Heart left ventricle (tissue), 13 donors: Measurements from ENCODE around the gene CDHR3.

Experiments
- POLR2A ChIP-seq, 2 donors: fragments of 450-650 bp; IDR thresholded peaks; one replicate each; pipeline ENCODE4 v1.6.1; 2017; ENCODE audit warnings: antibody characterized with exemption in 2 of 2, mild to moderate bottlenecking in 2 of 2, moderate library complexity in 2 of 2
- TF ChIP-seq, protein P1 (sequence below), 12 donors: fragments of 200-600 bp; sonication (generic) in 4 of 12; IDR thresholded peaks; one replicate each; pipeline versions ENCODE4 v1.5.0 to v1.8.0; 2018 to 2022; ENCODE audit warnings: antibody characterized with exemption in 12 of 12, mild to moderate bottlenecking in 5 of 12
- donor health status: ischemic (EF 13 %, LVEDD 7.1; RV severe dilation, severe dysfunction).
- donor health status: DM: no; HTN: yes; CAD: no.
- donor health status: DM: no; HTN: no; CAD: no.
- donor health status: ischemic (EF 25% LVEDD 6.9; RV normal size, moderate dysfunction).
- donor health status: ischemic (EF 25% LVEDD 5.7; RV mildly dilated, moderate dysfunction).
- donor health status: ischemic (EF 35%, LVEDD 5.7; RV mildly dilated, moderate dysfunction).
- donor health status: nonischemic (EF 11% LVEDD 7.7; RV severe dilation, severe dysfunction).
- donor health status: DM: yes; HTN: yes; CAD: no.
- donor health status: PGD.
- donor health status: ischemic (EF 29% LVEDD 5.4; RV normal size, mild dysfunction).
- donor health status: nonischemic (EF 23%, LVEDD 6.1; RV moderate dilation, normal function).

DNA sequence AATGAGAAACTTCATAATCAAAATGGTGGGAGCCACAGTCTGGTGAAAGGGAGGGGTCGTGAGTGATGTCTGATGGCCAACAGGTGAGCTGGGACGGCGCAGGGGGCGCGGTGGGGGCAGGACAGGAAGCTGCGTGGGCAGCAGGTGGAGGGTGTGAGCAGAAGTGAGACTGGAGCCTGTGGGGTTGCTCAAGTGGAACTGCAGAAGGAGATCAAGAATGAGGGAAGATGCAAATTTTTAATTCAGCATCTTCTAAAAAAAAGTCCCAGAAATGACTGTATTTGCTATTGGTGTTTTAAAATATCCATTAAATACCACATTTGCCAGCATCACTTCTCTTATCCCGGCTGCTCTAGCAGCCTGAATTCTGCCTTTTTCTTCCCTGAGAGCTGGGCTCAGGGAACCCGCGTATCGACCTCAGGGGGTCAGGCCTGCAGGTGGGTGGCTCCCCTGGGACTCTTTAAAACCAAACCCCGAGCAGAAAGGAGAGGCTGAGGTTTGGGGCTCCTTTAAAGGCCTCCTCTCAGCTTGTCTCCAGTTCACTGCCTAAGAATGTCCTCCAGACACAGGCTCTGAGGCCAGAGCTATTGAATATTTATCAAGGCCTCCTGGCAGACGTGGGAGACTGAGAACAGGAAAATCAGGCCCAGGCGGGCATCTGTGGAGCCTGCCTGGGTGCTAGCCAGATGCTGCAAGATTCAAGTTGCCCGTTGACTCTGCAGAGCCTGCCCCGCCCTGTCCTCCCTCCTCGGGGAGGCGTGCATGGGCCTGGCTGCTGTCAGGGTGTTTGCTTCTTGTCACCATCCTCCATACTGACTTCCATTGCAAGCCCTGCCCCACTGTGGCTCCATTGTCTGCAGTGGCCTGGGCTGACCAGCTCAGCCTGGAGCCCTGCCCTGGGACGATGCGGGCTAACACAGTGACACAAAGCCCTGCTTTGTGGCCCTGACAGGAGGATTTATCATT lies 95.2 kb downstream of the CDHR3 start:
- TF ChIP-seq, protein P1, sequence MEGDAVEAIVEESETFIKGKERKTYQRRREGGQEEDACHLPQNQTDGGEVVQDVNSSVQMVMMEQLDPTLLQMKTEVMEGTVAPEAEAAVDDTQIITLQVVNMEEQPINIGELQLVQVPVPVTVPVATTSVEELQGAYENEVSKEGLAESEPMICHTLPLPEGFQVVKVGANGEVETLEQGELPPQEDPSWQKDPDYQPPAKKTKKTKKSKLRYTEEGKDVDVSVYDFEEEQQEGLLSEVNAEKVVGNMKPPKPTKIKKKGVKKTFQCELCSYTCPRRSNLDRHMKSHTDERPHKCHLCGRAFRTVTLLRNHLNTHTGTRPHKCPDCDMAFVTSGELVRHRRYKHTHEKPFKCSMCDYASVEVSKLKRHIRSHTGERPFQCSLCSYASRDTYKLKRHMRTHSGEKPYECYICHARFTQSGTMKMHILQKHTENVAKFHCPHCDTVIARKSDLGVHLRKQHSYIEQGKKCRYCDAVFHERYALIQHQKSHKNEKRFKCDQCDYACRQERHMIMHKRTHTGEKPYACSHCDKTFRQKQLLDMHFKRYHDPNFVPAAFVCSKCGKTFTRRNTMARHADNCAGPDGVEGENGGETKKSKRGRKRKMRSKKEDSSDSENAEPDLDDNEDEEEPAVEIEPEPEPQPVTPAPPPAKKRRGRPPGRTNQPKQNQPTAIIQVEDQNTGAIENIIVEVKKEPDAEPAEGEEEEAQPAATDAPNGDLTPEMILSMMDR (IDR thresholded peaks at IDR 0.05): no peak
- TF ChIP-seq POLR2A (IDR thresholded peaks at IDR 0.05): no peak
